Hematopoietic multipotent progenitor cell treated with erythropoietin and hydrocortisone succinate and interleukin-3 and kit ligand, for 15 days (in vitro differentiated cells): ENCODE measurements around the gene UTP25.
"Not testable (repeated sequence)": the region's sequence is repeated elsewhere in the genome, so short reads cannot be mapped to it uniquely, and the experiment has no call there.

Experiments used
- DNase-seq: peaks from one replicate; pipeline ENCODE4 v3.0.0-alpha.2; 2015; ENCODE audit warnings: low spot score

Gene UTP25, protein sequence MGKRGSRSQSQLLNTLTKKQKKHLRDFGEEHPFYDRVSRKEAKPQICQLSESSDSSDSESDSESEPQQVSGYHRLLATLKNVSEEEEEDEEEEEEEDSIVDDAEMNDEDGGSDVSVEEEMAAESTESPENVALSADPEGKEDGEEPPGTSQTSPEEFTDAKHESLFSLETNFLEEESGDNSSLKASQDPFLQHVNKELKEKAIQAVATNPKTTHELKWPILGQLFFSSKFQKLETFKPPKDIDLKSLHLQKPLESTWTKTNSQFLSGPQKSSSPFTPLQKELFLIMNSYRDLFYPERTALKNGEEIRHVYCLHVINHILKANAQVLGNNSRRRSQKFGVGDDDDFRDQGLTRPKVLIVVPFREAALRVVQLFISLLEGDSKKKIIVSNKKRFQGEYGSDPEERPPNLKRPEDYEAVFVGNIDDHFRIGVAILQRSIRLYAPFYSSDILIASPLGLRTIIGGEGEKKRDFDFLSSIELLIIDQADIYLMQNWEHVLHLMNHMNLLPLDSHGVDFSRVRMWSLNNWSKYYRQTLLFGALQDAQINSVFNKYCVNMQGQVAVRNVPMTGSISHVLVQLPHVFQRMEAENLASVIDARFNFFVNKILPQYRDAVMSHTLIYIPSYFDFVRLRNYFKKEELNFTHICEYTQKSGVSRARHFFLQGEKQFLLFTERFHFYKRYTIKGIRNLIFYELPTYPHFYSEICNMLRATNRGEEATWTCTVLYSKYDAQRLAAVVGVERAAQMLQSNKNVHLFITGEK

DNA sequence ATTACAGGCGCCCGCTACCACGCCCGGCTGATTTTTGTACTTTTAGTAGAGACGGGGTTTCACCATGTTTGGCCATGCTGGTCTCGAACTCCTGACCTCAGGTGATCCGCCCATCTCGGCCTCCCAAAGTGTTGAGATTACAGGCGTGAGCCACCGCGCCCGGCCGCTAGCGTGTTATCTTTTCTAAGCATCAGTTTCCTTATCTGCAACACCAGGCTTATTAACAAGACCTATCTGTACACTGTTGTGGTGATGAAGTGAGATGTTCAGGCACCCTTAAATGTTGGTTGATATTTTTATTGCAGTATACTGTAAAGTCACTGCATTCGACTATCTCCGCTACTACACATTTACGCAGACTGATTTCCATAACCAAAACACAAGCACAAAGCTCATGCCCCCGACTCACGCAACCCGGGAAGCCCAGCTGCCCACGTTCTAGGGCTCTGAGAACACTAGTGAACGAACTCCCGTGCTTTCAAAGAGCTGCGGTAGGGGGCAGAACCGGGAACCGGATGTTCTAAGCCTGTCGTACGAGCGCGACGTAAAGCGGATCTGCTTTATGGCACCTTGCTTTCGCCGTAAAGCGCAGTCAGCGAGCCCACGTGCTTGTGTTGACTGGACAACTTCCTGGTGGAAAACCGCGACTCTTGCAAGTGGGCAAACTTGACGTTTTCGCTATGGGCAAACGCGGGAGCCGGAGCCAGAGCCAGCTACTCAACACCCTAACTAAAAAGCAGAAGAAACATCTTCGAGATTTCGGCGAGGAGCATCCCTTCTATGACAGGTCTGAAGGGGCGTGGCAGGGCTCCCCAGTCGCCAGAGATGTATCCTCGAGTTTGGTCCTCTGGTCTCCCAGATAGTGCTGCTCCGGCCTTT, at the start of gene UTP25:
TSS of gene UTP25 (plus strand) at position 589 of the 879 bp plus-strand sequence. CDS start at position 681, 92 bp downstream.
- DNase-seq, result peak; percentile 94

DNA sequence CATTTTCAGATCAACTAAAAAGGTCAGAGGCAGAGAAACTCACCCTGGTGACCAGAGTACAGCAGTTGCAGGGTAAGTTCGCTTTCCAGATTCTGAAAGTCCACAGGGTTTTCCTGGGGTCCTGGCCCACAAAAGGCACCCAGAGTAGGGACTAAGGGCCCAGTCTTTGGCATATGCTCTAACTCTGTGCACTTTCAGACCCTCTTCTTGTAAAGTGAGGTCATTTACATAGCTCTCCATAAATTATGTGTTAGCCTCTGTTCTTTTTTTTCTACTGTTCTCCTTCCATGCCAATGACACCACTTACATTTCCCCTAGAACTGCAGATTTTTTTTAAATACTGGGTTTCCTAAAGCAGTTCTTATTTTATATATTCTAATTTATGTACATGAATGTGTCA, 49.7 kb upstream of the UTP25 start:
- no peak for DNase-seq

DNA sequence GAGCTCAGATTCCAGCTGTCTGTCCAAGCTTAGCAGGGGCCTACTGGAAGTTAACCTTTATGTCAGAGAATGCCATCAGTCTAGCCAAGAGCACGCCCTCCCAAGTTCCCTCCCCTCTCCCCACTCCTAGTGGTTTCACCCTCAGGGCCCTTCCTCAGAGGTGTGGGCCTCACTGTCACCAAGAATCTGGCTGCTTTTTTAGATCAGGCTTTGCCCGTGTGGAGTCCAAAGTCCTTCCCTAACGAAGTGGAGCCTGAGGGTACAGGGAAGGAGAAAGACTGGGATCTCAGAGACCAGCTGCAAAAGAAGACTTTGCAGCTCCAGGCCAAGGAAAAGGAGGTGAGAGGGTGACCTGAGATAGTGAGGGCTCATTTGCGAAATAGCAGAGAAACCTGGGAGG, 47.5 kb upstream of the UTP25 start:
- DNase-seq, result no peak

DNA sequence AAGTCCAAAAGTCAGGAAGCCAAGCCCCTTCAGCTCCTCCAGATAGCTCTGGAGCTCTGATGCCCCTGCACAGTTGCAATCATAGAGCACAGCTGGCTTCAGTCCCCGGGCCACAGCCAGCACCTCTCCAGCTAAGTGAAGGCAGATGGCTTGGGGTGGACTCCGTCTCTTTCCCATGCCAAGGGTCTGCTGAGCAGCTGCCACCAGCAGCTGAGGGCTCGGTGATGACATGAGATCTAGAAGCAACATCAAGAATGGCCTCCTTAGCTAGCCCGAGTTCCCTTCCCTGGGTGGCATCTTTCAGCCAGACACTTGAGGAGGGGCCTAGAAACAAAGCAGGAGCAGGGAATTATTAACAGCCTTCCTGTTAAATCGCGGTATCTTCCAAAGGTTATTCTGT, 44.4 kb upstream of the UTP25 start:
- DNase-seq, result no peak

DNA sequence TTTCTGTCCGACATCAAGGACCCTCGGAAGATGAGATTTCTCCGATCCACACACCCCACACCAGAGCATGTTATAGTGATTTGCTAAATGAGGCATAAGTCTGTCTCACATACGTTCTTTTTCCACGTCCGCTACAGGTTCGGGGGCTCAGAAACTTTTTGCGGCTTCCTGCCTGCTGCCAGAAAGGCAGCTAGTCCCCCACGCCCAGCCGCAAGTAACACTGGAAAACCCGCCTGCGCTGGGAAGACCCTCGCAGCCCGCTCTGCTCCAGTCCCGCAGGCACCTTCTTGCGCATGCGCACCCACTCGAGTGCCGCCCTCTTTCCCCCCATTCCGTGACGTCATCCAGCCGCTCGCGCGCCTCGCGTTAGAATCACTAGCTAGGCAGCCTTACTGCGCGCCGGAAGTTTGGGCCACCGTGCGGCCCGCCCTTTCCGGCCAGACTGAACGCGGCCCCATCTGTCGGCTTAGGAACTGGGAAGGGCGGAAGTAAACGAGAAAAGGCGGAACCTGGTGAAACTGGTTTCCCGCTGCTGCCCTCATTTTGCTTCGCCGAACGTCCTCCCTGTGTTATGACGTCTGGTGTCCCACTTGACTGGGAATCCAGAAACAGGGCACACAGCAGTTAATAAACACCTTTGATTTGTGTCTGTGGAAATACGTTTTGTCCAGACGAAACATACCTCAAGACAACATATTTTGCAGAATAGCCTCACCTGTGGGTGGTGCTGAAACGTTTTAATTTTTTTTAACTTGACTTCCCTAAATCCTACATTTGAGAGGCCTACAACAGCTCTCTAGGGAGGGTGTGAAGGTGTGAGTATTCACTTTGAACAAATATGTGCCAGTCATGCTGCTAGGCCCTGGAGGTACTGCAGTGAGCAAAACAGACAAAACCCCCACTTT, 43.3 kb upstream of the UTP25 start, which contains the start of gene C1orf74:
TSS of gene C1orf74 (minus strand) at position 295 of the 905 bp plus-strand sequence. CDS start 925 bp downstream, outside the sequence.
- peak; percentile 99 for DNase-seq

DNA sequence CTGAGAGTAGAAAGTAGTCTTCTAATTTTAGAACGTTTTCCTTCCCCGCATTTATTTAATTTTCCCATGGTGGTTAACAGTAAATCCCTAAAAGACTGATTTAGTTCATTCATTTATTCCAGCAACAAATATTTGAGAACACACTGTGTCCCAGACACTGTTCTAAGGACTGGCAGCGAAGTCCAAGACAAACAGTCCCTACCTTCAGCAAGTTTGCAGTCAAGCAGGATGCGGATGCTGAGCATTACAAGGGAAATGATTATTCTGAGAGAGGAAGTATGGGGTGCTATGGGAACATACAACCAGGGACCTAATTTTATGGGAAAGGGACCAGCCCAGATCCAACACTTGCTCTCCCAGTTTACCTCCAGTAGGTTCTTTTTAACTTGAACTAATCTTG, 42.2 kb upstream of the UTP25 start:
- no peak for DNase-seq

DNA sequence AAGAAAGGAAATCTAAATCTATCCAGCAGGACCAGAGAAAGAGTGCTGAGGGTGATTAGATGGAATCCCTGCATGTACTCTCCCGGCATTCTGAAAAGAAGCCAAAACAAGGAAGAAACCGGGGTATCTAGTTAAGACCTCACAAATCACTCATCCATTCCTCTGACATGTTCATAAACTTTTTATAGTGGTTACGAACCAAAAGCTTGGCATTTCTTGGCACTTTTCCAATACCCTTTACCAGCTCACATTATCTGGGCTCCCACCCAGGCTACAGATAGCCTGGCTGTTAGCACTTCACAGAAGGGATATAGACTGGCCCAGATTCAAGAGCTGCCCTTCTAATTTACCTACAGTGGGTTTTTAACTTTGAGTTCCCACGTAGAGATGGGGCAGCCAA, 41.6 kb upstream of the UTP25 start:
- DNase-seq, result peak; percentile 61

DNA sequence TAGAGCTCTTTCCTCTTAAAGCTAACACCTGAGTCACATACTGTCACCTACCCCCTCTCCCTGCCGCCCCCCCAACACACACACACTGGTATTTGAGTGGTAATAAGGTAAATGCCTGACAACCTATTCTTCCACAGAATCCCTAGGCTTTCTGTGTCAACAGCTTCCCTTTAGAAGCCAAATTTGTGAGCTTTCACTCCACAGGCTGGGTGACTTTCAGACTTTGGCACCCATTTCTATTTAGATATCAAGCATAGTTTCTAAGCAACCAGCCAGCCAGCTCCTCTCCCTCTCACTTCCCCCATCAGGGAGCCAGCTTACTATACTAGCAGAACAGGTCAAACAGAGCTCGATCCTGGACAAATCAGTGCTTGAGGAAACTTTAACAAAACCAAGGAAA, 40.2 kb upstream of the UTP25 start:
- no peak for DNase-seq

DNA sequence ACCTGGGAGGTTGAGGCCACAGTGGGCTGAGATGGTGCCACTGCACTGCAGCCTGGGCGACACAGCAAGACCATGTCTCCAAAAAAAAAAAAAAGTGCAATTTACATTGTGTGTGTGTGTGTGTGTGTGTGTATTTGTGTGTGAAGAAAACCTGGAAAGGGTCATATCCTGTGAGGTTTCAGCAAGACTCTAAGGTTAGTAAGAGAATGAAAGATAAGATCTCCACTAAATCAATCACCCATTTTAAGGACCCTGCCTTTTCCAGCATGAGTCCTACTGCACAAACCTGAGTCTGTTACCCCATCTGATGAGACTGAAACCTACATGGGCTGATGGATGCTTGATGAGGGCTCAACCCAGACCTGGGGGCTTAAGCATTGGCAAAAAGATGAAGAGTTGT, 38.5 kb upstream of the UTP25 start:
- no peak for DNase-seq

DNA sequence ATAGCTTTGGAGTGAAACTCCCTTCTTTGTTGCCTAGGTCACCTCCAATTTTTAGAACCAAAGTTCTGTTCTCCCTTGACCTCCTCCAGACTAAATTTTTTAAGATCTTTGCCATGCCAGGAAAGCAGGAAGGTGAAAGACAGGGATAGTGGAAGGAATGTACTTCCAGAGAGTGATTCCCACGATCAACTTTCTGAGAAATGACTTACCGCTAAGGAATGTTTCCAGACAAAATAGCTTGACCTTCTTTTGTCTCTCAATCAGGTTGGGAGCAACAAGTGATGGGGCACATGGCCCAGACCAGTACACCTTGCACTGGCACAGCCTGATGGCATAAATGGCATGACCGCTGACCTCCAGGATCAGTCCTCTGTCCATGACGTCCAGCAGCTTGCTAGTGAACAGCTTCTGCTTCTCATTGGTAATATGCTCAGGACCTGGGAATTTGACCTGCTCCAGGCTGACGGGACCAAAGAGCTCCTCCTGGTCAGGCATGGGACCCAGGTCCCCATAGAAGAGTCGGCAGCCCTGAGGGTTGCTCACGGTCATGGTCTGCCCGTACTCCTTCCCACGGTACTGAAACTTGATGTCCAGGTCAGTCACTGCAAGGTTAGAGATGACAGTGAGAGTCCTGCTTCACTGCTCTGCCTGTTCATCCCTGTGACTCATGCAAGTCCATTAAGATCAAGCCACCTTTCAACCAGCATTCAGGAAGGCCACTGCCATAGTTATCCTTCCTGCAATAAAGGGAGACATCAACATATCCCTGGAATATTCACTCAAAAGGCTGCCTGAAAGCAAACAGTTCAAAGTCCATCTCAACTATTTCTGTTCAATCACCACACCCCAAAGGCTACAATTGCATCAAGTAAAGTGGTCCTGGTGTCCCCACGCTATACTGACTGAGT, 37.2 kb upstream of the UTP25 start:
- no peak for DNase-seq

DNA sequence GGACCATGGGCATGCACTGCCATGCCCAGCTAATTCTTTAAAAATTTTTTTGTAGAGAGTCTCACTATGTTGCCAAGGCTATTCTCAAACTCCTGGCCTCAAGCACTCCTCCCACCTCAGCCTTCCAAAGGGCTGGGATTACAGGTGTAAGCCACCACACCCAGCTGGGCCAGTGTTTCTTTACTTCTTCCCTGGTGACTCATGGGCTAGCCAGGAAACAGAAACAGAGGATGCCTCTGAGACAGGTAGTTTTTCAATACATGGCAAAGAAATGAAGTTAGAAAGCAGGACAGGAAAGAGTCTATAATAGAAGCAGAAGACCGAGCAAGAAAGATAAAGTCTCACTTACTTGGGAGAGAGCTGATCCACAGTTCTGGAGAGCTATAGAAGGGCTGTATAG, 35.9 kb upstream of the UTP25 start:
- DNase-seq, result no peak

DNA sequence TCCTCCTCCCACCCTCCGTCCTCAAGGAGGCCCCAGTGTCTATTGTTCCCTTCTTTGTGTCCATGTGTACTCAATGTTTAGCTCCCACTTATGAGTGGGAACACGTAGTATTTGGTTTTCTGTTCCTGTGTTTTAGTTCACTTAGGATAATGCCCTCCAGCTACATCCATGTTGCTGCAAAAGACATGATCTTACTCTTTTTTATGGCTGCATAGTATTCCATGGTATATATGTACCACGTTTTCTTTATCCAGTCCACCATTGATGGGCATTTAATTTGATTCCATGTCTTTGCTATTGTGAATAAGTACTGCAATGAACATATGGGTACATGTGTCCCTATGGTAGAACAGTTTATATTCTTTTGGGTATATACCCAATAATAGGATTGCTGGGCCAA, 34.1 kb upstream of the UTP25 start:
- not testable (repeated sequence) for DNase-seq

DNA sequence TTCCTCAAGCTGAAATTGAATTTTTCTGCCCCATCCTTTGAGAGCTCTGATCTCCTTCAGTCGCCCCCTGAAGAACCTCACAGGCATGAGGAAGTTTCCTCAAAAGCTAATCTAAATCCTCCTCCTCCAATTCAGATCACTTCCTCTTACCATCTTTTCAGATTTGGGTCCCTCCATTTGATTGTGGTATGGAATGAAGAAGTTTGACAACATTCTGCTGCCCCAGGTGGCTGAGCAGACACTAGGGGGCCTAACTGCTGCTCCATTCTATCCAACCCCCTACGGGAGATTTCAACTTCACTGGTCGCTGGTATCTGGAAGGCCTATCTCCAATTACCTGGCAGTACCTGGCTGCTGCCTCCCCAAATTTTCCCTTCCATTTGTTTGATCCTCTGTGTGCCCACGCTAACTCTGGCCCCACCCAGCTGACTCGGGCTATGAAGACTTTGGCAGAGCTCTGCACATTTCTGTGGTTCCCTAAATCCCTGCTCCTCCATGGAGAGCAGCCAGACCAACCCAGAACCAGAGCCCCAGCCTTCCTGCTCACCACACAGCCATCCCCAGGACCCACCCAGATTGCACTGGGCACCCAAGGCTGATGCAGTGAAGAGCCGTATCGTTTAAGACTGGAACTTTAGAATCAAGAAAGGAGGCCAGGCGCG, 29.7 kb upstream of the UTP25 start:
- DNase-seq, result no peak

DNA sequence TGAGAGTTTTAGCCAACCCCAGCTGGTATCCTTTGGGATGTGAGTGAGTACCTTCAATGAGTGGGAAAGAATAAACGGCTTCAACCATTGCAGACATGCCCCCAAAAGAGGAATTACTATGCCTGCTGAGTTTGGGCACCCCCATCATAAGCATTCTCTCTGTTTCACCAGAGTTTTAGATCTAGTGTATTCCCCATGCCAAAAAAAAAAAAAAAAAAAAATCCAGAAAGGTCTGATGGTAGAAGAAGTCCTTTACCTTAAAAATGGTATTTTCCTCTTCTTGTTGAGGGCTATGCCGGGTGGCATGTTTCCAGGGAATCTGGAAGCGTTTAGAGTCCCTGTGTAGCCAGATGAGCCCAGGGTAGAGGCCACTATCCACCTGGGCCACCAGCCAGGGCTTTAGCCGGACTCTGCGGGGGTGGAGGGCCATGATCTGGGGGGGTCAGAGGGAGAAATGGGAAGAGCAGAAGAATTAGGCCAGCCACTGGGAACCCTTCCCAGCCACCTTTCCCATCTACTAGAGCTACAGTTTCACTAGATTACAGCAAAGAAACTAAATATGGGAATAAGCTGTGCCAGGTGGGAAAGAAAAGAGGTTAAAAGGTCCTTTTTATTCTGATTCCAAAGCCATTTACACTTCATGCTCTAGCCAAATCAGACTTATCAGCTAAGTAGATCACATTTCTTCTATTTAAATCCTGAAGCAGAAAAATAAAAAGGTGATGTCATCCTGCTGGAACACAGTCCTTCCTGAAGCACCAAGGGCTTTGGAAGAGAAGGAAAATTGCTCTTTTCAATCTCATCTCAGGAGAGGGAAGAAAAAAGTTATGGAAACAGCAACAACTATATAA, 26.6 kb upstream of the UTP25 start:
- no peak for DNase-seq

DNA sequence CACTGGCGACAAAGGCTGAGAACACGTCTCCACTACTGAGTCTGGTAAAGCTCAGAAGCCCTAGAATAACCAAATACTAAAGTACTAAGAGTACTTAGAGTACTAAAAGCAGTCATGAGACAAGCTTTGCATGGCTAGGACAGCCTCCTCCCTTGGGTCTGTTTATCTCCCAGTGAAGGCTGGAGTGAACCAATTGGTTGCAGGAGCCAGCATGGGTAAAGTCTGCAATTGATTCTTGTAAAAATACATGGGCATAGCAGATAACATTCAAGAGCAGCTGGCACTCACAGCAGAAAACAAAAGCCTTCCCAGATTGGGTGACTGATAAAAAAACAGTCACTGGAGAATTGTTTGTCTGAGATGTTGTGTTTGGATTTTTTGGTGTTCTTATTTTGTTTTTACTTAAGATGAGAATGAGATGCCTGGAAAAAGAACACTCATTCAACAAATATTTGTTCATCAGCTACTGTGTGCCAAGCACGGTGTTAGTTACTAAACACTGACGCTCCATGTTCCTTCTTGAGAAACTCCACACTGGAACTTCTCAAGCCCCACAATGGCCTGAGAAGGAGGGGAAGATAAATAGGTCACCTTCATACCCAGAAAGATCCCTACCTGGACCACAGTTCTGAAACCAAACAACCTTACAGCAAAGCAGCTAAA, 25.5 kb upstream of the UTP25 start:
- peak; percentile 62 for DNase-seq

DNA sequence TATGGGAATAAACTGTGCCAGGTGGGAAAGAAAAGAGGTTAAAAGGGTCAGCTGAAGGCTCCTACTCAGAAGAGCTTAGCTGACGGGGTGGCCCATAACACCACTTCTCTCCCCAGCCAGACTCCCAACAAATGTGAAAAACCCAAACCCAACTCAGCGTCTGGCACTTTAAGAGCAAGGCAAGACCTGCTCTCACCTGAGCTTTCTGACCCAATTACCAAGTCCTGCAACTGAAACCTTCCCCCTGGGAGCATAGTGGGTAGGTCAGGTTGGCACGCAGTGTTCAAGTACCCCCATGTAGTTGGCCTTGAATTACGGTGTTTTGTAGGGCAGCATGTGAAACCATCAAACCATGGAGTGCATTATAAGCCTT, 25.0 kb upstream of the UTP25 start:
- DNase-seq, result no peak

DNA sequence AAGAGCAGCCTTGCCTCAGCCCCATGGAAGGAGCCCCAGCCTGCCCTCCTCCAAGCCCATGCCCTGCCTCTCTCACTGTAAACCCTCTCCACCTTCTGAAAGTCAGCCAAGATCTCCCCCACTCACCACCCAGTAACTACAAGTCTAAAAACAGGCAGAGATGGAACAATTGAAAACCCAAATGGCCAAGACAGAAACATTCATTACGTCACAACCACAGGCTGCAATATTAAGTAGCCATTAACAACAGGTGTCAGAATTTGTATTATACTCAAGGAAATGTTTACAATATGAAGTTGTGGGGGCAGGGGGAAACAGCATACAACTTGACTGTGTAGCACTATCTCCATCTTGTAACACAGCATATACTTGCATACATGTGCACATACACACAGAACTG, 24.2 kb upstream of the UTP25 start:
- DNase-seq, result no peak

DNA sequence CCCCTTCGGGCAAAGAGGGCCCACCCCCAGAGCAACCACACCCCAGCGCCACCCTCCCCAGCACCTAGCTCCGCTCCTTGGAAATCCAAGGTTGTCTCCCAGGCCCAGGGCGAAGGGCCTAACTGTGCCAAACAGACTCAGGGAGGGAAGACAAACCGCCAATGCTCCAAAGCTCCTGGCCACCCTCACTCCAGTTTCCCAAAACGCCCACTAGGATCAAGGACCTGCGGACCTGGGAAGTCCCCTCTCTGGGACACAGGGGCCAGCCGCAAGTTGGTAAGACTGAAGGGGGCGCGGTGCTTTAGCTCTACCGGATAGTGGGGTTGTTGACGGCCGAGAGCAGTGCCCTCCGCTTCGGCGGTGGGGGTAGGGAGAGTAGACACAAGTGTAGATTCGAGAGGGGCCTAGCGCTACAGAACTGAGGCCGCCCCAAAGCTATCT, 22.4 kb upstream of the UTP25 start:
- DNase-seq, result no peak
